NCI-H187 treated with DMSO at 0.1 percent for 48 hours (cell line): ENCODE measurements around the gene OXER1.

Source experiments
- DNase-seq: peaks from one replicate; lab custom pipeline; 2025; lab: John Stamatoyannopoulos, UW

The OXER1 gene

GRCh38 chr2:42769583-42770287, 5.8 kb upstream of the OXER1 start:
- DNase-seq: no peak

- DNase-seq: no peak
These were observed 4.8 kb upstream of the OXER1 start for GRCh38 chr2:42768706-42769256.

GRCh38 chr2:42767899-42768705, 4.2 kb upstream of the OXER1 start:
- no peak for DNase-seq

- no peak for DNase-seq
These were observed 3.4 kb upstream of the OXER1 start for GRCh38 chr2:42767080-42767898.

GRCh38 chr2:42765686-42766085, 1.8 kb upstream of the OXER1 start:
- no peak for DNase-seq

- no peak for DNase-seq
These were observed 966 bp upstream of the OXER1 start for GRCh38 chr2:42764901-42765300.

- no peak for DNase-seq
These were observed 821 bp downstream of the OXER1 start for GRCh38 chr2:42762823-42763804.

- DNase-seq: no peak
These were observed 1.8 kb downstream of the OXER1 start for GRCh38 chr2:42762155-42762554.

- no peak for DNase-seq
These were observed 2.4 kb downstream of the OXER1 start for GRCh38 chr2:42761554-42761953.

- DNase-seq: no peak
These were observed 5.2 kb downstream of the OXER1 start for GRCh38 chr2:42758751-42759150.

GRCh38 chr2:42757981-42758740, 5.8 kb downstream of the OXER1 start:
- no peak for DNase-seq

- DNase-seq: no peak
These were observed 6.9 kb downstream of the OXER1 start for GRCh38 chr2:42756966-42757513.

GRCh38 chr2:42756150-42756775, 7.7 kb downstream of the OXER1 start:
- DNase-seq: no peak

GRCh38 chr2:42755191-42755880, 8.6 kb downstream of the OXER1 start:
- no peak for DNase-seq

- DNase-seq: no peak
These were observed 9.2 kb downstream of the OXER1 start for GRCh38 chr2:42754776-42755140.

- no peak for DNase-seq
These were observed 9.7 kb downstream of the OXER1 start for GRCh38 chr2:42754021-42754775.

GRCh38 chr2:42752816-42753813, 10.8 kb downstream of the OXER1 start:
- no peak for DNase-seq
